Astrocyte (in vitro differentiated cells and primary cell): ENCODE data around the gene SHISA9.

ENCODE experiments used
- EZH2 ChIP-seq: IDR thresholded peaks from 2 replicates; pipeline ENCODE4 v1.6.1; 2012; ENCODE audit warnings: mild to moderate bottlenecking, low read length, inconsistent platforms; ENCODE audit not compliant: insufficient read depth
- TF ChIP-seq, protein P1 (sequence below): IDR thresholded peaks from 2 replicates; pipeline ENCODE4 v1.5.1; 2011; ENCODE audit warnings: low read depth, mild to moderate bottlenecking, inconsistent platforms, low read length, moderate library complexity; ENCODE audit not compliant: insufficient read depth

GRCh38 chr16:12925026-12925800 is 23.8 kb downstream of the SHISA9 start:
- TF ChIP-seq, protein P1, sequence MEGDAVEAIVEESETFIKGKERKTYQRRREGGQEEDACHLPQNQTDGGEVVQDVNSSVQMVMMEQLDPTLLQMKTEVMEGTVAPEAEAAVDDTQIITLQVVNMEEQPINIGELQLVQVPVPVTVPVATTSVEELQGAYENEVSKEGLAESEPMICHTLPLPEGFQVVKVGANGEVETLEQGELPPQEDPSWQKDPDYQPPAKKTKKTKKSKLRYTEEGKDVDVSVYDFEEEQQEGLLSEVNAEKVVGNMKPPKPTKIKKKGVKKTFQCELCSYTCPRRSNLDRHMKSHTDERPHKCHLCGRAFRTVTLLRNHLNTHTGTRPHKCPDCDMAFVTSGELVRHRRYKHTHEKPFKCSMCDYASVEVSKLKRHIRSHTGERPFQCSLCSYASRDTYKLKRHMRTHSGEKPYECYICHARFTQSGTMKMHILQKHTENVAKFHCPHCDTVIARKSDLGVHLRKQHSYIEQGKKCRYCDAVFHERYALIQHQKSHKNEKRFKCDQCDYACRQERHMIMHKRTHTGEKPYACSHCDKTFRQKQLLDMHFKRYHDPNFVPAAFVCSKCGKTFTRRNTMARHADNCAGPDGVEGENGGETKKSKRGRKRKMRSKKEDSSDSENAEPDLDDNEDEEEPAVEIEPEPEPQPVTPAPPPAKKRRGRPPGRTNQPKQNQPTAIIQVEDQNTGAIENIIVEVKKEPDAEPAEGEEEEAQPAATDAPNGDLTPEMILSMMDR = no peak
- TF ChIP-seq EZH2 = no peak
